PC-9 (cell line): ENCODE results near the gene TAS1R2.

Source experiments
- CTCF ChIP-seq: fragments of 200-600 bp; sonication (generic); conservative IDR thresholded peaks from 2 replicates; pipeline ENCODE4 v1.6.1; 2017; ENCODE audit warnings: mixed run types, antibody characterized with exemption, mild to moderate bottlenecking, moderate library complexity
- EZH2 ChIP-seq: fragments of 200-600 bp; sonication (generic); IDR thresholded peaks from 2 replicates; pipeline ENCODE4 v1.8.0; 2017; ENCODE audit warnings: antibody characterized with exemption, low read depth

- no peak for TF ChIP-seq CTCF
- TF ChIP-seq EZH2 = no peak
These were observed 7.0 kb downstream of the TAS1R2 start for GRCh38 chr1:18852501-18852900.
